Measurements from ENCODE around the gene P2RX7. TPM values are rescaled to one million over a fixed set of nuclear protein-coding genes. Genes with fewer than 3 reads are reported as not detected.

P2RX7 gene
- total RNA-seq, 2 experiments from 2014 or later: 0.13 to 0.48 TPM

- Histone ChIP-seq H3K9me2 (ENCODE audit: insufficient read depth, low read length) (no peaks in the 10 kb centered on the region), H3K4me3 (ENCODE audit: low read depth, low read length, poor library complexity, severe bottlenecking) (peak overlapping the region; percentile 15), H3K27ac (ENCODE audit: low read depth, low read length, poor library complexity, severe bottlenecking) (peak overlapping the region; percentile 57), H2AFZ (ENCODE audit: low read length) (peak overlapping the region; percentile 71), H3K4me2 (ENCODE audit: low read length) (peak overlapping the region; percentile 54), H3K4me1 (ENCODE audit: insufficient read depth, low read length, poor library complexity, severe bottlenecking) (peaks cover 29% of the 10 kb centered on the region), H4K20me1 (ENCODE audit: insufficient read depth, low read length) (no peaks in the 10 kb centered on the region), H3K9me3 (ENCODE audit: low read length) (peaks cover 6% of the 10 kb centered on the region; the same call in 1 of the 2 replicates), H3K36me3 (ENCODE audit: insufficient read depth, low read length) (no peaks in the 10 kb centered on the region), H3K79me2 (ENCODE audit: insufficient read depth, low read depth, low read length) (no peaks in the 10 kb centered on the region)
- peak; percentile 89 for DNase-seq (ENCODE audit: low spot score)
- TF ChIP-seq CTCF (conservative IDR thresholded peaks at IDR 0.05; ENCODE audit: low read length): no peak
- no peak for TF ChIP-seq EZH2phosphoT487 (IDR thresholded peaks at IDR 0.05; ENCODE audit: borderline replicate concordance, low read depth, low read length)
- POLR2A ChIA-PET: interaction anchor here (0.5 to 0.8 kb wide), 4 partner anchors 16 to 691 kb away, joined by 3 to 6 read pairs (median 4); no protein-coding TSS in a partner anchor
- CTCF ChIA-PET (ENCODE audit: unreplicated experiment): no interaction called here
- BruUV-seq (replicated peaks): no TSS peak
- intact Hi-C loops (cut with micrococcal nuclease; ENCODE audit: unreplicated experiment): no loop called here
Observed at GRCh38 chr12:121128908-121129810, 3.5 kb upstream of the P2RX7 start.

GRCh38 chr12:121129811-121130147 is 2.9 kb upstream of the P2RX7 start:
- no peak for DNase-seq (ENCODE audit: low spot score)
- ChIA-PET CTCF (ENCODE audit: unreplicated experiment) (no interaction called here), POLR2A (interaction anchor here (0.6 kb wide), 1 partner anchor 691 kb away, joined by 4 read pairs; no protein-coding TSS in a partner anchor)
- H3K4me2 ChIP-seq (ENCODE audit: low read length): peak overlapping the region; percentile 54
- peak overlapping the region; percentile 57 for H3K27ac ChIP-seq (ENCODE audit: low read depth, low read length, poor library complexity, severe bottlenecking)
- H3K9me2 ChIP-seq (ENCODE audit: insufficient read depth, low read length): no peaks in the 10 kb centered on the region
- H3K9me3 ChIP-seq (ENCODE audit: low read length): peaks cover 6% of the 10 kb centered on the region; the same call in 1 of the 2 replicates
- peaks cover 29% of the 10 kb centered on the region for H3K4me1 ChIP-seq (ENCODE audit: insufficient read depth, low read length, poor library complexity, severe bottlenecking)
- H3K36me3 ChIP-seq (ENCODE audit: insufficient read depth, low read length): no peaks in the 10 kb centered on the region
- no peaks in the 10 kb centered on the region for H4K20me1 ChIP-seq (ENCODE audit: insufficient read depth, low read length)
- intact Hi-C loops (cut with micrococcal nuclease; ENCODE audit: unreplicated experiment): no loop called here
- H3K79me2 ChIP-seq (ENCODE audit: insufficient read depth, low read depth, low read length): no peaks in the 10 kb centered on the region
- peak overlapping the region; percentile 15 for H3K4me3 ChIP-seq (ENCODE audit: low read depth, low read length, poor library complexity, severe bottlenecking)
- BruUV-seq (replicated peaks): no TSS peak
- H2AFZ ChIP-seq (ENCODE audit: low read length): peak overlapping the region; percentile 71
- no peak for TF ChIP-seq EZH2phosphoT487 (IDR thresholded peaks at IDR 0.05; ENCODE audit: borderline replicate concordance, low read depth, low read length)
- TF ChIP-seq CTCF (conservative IDR thresholded peaks at IDR 0.05; ENCODE audit: low read length): no peak
